SU-DHL-6 (cell line): Measurements from ENCODE around the gene NOP53.
"Not testable (repeated sequence)": the region's sequence is repeated elsewhere in the genome, so short reads cannot be mapped to it uniquely, and the experiment has no call there.

Experiments
- H2AFZ ChIP-seq: fragments of 200-600 bp; sonication (generic); 2 replicates; pipeline ENCODE4 v1.6.1; 2014; ENCODE audit warnings: low read depth, mild to moderate bottlenecking, moderate library complexity, mixed read lengths, antibody characterized with exemption, low read length; ENCODE audit not compliant: severe bottlenecking
- H3F3A ChIP-seq: fragments of 200-600 bp; shearing (Covaris generic); 2 replicates; pipeline ENCODE4 v1.6.0; 2016; ENCODE audit warnings: antibody characterized with exemption, mild to moderate bottlenecking; ENCODE audit not compliant: insufficient read depth
- H3K27ac ChIP-seq: fragments of 200-600 bp; sonication (generic); 2 replicates; pipeline ENCODE4 v1.5.1; 2016; ENCODE audit warnings: low read depth, mild to moderate bottlenecking, low read length, moderate library complexity, mixed read lengths
- H3K27me3 ChIP-seq: fragments of 200-600 bp; sonication (generic), shearing (Covaris generic); 2 replicates; pipeline ENCODE4 v1.6.0; 2014; ENCODE audit warnings: mild to moderate bottlenecking, low read length
- H3K36me3 ChIP-seq: fragments of 200-600 bp; sonication (generic); 2 replicates; pipeline ENCODE4 v1.6.1; 2014; ENCODE audit warnings: mild to moderate bottlenecking, low read length, mixed read lengths
- H3K4me2 ChIP-seq: fragments of 300-600, 200-600 bp; shearing (Covaris generic), sonication (generic); 2 replicates; pipeline ENCODE4 v1.6.0; 2014; ENCODE audit warnings: low read length, low read depth, mild to moderate bottlenecking; ENCODE audit not compliant: poor library complexity, severe bottlenecking
- H3K4me3 ChIP-seq: fragments of 200-600 bp; sonication (generic); 2 replicates; pipeline ENCODE4 v1.5.1; 2014; ENCODE audit warnings: antibody characterized with exemption, low read length, mild to moderate bottlenecking, mixed read lengths; ENCODE audit not compliant: insufficient read depth, poor library complexity, severe bottlenecking
- H3K79me2 ChIP-seq: fragments of 200-600 bp; sonication (generic); 2 replicates; pipeline ENCODE4 v1.6.1; 2014; ENCODE audit warnings: mild to moderate bottlenecking, low read length, moderate library complexity; ENCODE audit not compliant: insufficient read depth
- H3K9ac ChIP-seq: fragments of 200-600 bp; sonication (generic); 2 replicates; pipeline ENCODE4 v1.7.0; 2014; ENCODE audit warnings: mild to moderate bottlenecking, low read length
- H3K9me2 ChIP-seq: fragments of 200-600 bp; sonication (generic); replicated peaks from 2 replicates; pipeline ENCODE4 v1.6.1; 2014; ENCODE audit warnings: low read length; ENCODE audit not compliant: insufficient read depth
- H3K9me3 ChIP-seq: fragments of 200-600 bp; sonication (generic); 2 replicates; pipeline ENCODE4 v1.6.1; 2014; ENCODE audit warnings: low read length, mixed read lengths; ENCODE audit not compliant: insufficient read depth
- H4K20me1 ChIP-seq: fragments of 200-600 bp; sonication (generic); 2 replicates; pipeline ENCODE4 v1.6.1; 2014; ENCODE audit warnings: low read depth, mild to moderate bottlenecking, antibody characterized with exemption, low read length, moderate library complexity, mixed read lengths
- EZH2phosphoT487 ChIP-seq: fragments of 200-600 bp; sonication (generic), shearing (Covaris generic); conservative IDR thresholded peaks from 2 replicates; pipeline ENCODE4 v1.6.1; 2018; ENCODE audit warnings: mild to moderate bottlenecking, antibody characterized with exemption, low read length, moderate library complexity, mixed read lengths
- TF ChIP-seq, protein P1 (sequence below): fragments of 200-600 bp; sonication (generic); IDR thresholded peaks from one replicate; pipeline ENCODE4 v1.5.1; 2017; ENCODE audit warnings: antibody characterized with exemption, mild to moderate bottlenecking, low read length, moderate library complexity; ENCODE audit not compliant: insufficient read depth, poor library complexity, severe bottlenecking

NOP53 gene

GRCh38 chr19:47740866-47741519 lies 4.4 kb upstream of the NOP53 start:
- Histone ChIP-seq H3K9ac (no peak overlapping the region), H2AFZ (no peak overlapping the region), H3K9me3 (no peaks in the 10 kb centered on the region), H3K4me2 (no peak overlapping the region), H3K79me2 (peaks cover 3% of the 10 kb centered on the region), H3K4me3 (no peak overlapping the region), H3K27ac (no peak overlapping the region), H3F3A (no peaks in the 10 kb centered on the region), H3K36me3 (no peaks in the 10 kb centered on the region), H3K27me3 (no peaks in the 10 kb centered on the region), H4K20me1 (no peaks in the 10 kb centered on the region), H3K9me2 (no peaks in the 10 kb centered on the region)
- TF ChIP-seq, protein P1, sequence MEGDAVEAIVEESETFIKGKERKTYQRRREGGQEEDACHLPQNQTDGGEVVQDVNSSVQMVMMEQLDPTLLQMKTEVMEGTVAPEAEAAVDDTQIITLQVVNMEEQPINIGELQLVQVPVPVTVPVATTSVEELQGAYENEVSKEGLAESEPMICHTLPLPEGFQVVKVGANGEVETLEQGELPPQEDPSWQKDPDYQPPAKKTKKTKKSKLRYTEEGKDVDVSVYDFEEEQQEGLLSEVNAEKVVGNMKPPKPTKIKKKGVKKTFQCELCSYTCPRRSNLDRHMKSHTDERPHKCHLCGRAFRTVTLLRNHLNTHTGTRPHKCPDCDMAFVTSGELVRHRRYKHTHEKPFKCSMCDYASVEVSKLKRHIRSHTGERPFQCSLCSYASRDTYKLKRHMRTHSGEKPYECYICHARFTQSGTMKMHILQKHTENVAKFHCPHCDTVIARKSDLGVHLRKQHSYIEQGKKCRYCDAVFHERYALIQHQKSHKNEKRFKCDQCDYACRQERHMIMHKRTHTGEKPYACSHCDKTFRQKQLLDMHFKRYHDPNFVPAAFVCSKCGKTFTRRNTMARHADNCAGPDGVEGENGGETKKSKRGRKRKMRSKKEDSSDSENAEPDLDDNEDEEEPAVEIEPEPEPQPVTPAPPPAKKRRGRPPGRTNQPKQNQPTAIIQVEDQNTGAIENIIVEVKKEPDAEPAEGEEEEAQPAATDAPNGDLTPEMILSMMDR: no peak
- no peak for TF ChIP-seq EZH2phosphoT487

- H3K9ac ChIP-seq: no peak overlapping the region
- TF ChIP-seq, protein P1: no peak
- TF ChIP-seq EZH2phosphoT487: no peak
- H3K79me2 ChIP-seq: peaks cover 10% of the 10 kb centered on the region
- no peaks in the 10 kb centered on the region for H3K9me3 ChIP-seq
- H3K36me3 ChIP-seq: no peaks in the 10 kb centered on the region
- no peaks in the 10 kb centered on the region for H4K20me1 ChIP-seq
- no peaks in the 10 kb centered on the region for H3F3A ChIP-seq
- no peak overlapping the region for H3K4me3 ChIP-seq
- H3K9me2 ChIP-seq: no peaks in the 10 kb centered on the region
- H3K27ac ChIP-seq: no peak overlapping the region
- H2AFZ ChIP-seq: no peak overlapping the region
- H3K27me3 ChIP-seq: no peaks in the 10 kb centered on the region
- H3K4me2 ChIP-seq: no peak overlapping the region
These were observed 3.7 kb upstream of the NOP53 start for GRCh38 chr19:47741544-47742140.

GRCh38 chr19:47742634-47743033 lies 2.7 kb upstream of the NOP53 start:
- Histone ChIP-seq H4K20me1 (no peaks in the 10 kb centered on the region), H3K9ac (no peak overlapping the region), H3K27me3 (no peaks in the 10 kb centered on the region), H3K4me2 (no peak overlapping the region), H2AFZ (no peak overlapping the region), H3K27ac (no peak overlapping the region), H3K9me2 (no peaks in the 10 kb centered on the region), H3K36me3 (no peaks in the 10 kb centered on the region), H3K4me3 (no peak overlapping the region), H3F3A (no peaks in the 10 kb centered on the region), H3K9me3 (no peaks in the 10 kb centered on the region), H3K79me2 (peaks cover 19% of the 10 kb centered on the region)
- TF ChIP-seq, protein P1: no peak
- TF ChIP-seq EZH2phosphoT487: no peak

DNA sequence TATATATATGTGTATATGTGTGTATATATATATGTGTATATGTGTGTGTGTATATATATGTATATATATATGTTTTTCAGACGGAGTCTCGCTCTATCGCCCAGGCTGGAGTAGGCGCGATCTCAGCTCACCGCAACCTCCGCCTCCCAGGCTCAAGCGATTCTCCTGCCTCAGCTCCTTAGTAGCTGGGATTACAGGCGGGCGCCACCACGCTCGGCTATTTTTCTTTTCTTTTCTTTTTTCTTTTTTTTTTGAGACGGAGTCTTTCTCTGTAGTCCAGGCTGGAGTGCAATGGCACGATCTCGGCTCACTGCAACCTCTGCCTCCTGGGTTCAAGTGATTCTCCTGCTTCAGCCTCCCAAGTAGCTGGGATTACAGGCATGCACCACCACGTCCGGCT lies 783 bp downstream of the NOP53 start:
- H3K9me3 ChIP-seq, H3K27me3 ChIP-seq, H3K27ac ChIP-seq, H3K9me2 ChIP-seq, H3F3A ChIP-seq, H3K36me3 ChIP-seq, H2AFZ ChIP-seq, H4K20me1 ChIP-seq: not testable (repeated sequence)
- Histone ChIP-seq H3K4me2 (peak overlapping the region; percentile 74), H3K79me2 (peaks cover 32% of the 10 kb centered on the region), H3K9ac (peak overlapping the region; percentile 85), H3K4me3 (peak overlapping the region; percentile 94)
